Middle frontal gyrus (tissue), 1 donor: Measurements from ENCODE around the gene AGBL1.
"Not testable (repeated sequence)": the region's sequence is repeated elsewhere in the genome, so short reads cannot be mapped to it uniquely, and the experiment has no call there.

Source experiments
- DNase-seq: peaks from one replicate; pipeline ENCODE4 v3.0.0-alpha.2; 2015; ENCODE audit warnings: low spot score; ENCODE audit errors: extremely low spot score

AGBL1 gene

DNA sequence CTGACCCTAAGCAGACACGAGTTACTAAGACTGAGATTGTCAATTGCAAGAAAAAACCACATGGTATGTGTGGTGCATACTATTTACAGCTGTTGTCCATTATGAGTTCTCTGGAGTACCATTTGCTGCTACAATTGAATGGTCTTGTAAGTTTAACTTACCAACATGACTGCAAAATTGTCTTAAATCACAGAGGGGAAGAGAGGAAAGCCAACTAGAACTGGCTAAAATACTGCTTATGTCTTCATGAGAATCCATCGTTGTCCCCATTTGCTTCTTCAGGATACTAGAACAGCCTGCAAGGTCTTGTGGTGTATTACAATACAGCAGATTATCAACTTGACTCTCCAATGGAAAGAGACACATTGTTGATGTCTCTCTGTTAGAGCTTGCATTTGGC lies 313.2 kb downstream of the AGBL1 start:
- no peak for DNase-seq

DNA sequence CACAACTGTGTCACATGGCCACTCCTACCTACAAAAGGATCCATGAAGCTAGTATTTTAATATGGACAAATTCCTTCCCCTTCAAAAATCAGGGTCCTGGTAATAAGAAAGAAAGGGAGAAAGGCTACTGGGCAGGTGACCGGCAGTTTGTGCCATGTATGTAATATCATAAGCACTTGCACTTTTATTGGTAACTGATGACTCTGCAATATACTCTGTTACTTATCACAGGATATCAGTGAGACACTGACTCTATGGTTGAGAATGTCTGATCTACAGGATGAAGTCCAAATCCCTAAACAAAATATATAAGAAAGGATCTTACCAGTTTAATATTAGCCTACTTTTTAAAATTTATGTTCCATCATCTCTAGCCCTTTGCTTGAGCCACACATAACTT lies 315.2 kb downstream of the AGBL1 start:
- no peak for DNase-seq

DNA sequence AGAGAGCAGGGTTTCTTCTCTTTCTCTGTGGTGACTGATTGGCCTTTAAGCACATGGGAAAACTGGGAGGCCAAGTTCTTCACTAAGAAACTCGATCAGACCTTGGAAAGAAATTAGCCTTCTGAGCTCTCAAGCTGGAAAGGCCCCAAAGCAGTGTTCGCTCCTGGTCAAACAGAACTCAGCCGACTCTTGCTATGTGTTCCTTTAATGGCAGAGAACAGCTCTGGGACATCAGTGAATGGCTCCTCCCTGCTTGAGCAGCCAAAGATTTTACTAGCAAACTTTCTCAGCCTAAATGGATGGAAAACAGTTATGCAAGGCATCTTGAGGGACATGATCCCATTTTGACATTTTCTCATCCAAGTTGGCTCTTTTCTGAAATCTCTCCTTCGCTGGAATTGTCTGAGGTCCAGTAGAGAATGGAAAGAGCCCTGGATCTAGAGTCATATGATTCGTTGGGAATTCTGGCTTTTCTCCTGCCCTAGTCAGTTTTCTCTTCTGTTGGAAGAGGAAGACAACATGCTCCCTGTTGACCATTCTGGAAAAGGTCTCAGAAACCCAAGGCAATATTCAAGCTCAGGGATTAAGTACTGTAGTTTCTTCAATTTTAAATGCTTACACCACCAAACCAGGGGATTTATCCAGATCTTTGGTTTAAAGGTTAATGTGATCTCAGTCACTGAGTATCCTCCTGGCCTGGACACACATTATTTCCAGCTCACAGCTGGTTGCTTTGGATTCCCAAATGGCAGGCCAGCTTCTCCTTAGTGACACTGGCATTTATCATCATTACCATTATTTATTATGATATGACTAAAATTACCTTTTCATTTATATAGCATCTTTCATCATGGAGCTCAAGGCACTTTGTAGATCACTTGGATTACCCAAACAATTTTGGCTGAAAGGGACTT lies 319.6 kb downstream of the AGBL1 start:
- no peak for DNase-seq

DNA sequence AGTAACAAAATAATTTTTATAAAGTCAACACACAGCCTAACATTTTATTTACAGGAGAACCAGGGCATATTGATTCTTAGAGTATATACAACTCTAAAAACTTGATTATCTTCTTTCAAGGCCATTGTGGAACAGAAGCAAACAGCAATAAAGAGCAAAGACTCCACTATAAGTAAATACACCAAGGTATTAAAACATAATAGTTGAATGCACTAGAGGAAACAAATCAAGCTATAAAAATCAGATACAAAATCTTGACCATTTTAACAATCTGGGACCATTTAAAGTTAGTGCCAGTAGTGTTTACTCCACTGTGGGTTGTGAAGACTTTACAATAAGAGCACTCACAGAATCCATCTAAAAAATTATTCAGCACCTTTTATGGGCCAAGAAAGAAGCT lies 323.6 kb downstream of the AGBL1 start:
- DNase-seq: no peak

DNA sequence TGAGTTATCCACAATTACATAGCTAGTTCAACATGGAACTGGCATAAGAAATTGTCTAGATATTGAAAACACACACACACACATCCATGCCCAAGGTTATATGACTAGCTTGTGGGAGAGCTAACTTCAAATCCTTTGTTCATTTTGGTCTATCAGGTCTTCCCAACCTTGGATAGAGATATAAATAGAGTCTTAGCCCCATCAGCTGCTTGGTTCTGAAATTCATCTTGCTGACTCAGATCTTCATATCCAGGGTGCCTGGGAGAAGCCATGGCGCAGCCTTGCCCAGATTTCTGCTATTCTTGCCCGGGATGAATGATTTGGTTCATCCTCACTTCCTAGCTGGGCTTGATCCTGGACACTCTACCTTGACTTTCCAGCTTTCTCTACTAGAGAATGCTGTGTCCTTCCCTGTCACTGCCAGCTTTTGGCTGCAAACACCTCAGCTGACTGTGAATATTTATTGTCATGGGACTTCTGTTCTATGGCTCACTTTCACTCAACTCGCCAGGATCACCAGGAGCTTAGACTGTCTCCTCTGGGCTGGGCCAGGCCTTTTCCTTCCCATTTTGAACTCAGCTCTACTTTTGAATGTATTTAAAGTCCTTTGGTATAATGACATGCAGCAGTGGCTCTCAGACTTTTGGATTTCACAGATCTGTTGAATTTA lies 324.4 kb downstream of the AGBL1 start:
- DNase-seq: no peak

DNA sequence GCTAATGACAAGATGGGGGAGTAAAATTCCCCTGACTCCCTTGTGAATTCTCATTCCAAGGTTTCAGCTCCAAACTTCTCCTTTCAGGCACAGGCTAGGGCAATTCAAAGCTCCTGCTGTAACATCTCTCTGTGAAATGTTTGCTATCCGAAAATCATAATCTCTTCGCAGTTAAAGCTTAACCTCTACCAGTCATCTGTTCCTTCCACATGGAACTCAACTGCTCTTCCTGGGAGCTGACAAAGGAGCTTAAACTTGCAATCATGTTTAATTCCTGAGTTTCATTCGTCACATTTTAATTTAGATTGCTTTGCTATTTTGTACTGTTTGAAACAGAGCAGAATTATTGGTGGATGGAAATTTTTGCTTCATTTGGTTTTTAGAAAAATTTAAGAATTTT lies 328.6 kb downstream of the AGBL1 start:
- DNase-seq: no peak

DNA sequence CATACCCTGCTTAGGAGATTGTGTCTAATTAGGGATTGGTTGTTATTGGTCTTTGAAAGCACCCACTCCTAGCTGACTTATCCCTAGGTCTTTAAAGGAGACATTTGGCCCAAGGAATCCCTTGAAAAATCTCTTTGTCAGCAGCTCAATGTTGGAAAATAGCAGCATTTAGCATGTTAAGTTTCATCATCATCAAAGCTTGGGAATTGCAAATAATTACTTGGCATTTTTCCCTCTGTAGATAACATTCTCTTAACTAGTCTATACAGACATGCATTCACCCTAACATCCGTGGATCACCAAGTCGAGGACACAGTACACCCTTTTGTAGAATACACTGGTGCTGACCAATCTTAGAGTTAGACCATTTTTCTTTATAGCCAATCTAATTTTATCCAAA lies 332.2 kb downstream of the AGBL1 start:
- no peak for DNase-seq

DNA sequence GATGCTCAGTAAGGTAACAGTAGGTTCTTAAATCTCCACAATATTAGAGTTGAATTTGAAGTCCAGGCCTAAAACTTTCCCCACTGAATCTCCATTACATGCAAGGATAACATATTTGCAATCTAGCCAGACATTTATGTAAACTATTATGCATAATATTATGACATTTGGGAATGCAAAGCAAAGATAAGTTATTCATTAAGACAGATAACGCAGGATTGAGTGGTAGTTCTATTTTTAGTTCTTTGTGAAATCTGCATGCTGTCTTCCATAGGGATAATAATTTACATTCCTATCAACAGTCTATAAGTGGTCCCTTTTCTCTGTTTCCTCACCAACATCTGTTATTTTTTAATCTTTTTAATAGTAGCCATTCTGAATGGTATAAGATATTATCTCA lies 333.5 kb downstream of the AGBL1 start:
- DNase-seq: no peak

DNA sequence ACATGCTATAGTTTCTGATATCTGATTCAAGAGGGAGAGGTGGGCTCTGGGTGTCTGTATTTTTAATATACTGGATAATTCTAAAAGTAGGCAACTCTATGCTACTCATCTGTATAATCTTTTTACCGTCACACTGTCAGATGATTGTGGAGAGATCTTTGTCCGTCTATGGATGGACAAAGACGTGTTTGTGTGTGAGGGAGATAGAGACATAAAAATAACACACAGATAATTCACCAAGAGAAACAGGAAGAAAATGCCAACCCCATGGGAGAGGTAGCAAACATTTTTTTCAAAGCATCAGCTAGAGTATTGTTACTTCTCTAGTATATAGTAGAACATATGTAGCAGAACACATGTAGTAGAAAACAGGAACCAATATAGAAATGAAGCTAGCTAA lies 346.1 kb downstream of the AGBL1 start:
- no peak for DNase-seq

DNA sequence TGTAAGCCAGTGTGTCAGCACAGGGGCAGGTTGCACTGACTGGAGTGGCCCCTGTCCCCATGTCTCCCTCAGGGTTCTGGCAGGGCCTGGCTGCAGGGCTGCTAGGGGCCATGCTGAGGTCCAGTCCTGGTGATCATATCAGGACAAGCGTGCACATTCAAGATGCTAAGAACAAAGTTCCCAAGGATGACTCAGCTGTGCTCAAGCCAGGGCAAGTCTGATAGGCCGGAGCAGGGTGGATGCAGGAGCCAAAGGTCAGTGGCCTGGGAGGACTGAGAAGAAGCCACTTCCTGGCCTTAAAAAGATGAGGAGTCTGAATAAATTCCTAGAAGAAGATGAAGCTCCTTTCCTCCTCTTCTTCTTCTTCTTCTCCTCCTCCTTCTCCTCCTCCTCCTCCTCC lies 353.2 kb downstream of the AGBL1 start:
- no peak for DNase-seq

DNA sequence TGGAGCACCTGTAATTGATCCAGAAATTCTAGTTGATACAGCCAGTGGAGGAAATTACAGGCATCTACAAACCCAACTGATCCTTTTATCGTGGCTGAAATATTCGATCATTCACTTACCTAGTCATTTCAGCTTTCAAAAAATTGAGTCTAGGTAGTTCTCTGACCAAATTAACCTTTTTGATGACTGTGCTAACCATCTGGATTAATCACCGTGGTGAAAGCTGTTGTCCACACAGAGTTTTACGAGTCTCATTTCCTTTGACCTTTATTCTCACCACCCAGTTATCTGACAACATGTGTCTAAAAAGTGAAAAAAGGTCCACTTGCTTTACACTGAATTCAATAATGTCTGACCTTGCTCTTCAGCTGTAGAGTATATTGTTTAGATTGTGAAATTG lies 354.3 kb downstream of the AGBL1 start:
- DNase-seq: no peak

DNA sequence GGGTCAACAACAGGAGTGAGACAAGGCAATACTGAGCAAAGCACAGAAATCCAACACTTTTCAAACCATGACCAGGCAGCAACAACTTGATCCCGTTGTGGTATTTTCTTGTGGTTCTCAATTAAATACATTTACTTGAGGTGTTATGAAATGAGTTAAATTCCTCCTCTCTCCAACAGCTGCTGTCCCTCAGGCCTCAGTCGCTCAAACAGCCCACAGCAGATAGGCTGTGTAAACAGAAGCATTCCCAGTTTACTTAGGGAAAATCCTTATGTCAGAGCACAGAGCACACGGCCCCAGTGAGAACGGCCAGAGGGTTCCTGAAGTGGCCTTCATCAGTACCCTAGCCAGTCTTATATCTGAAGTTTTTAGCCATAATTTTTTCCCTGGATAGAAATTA lies 359.9 kb downstream of the AGBL1 start:
- DNase-seq: no peak

DNA sequence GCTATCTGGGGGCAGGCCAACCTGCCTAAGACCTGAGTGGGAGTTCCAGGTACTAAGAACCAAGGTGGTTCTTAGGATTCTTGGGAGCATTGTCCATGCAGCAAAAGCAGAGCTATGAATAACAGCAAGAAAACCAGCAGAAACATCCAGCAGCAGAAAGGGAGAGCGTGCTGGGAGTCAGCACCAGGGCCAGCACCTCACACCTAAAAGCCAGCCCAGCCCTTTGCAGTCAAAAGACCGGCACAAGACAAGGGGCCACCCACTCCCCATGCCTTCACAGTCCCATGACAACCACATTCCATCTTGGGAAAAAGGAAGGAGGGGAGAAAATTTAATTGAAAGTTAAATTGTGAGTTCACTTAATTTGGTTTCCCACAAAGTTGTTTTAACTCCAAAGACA lies 364.9 kb downstream of the AGBL1 start:
- no peak for DNase-seq

DNA sequence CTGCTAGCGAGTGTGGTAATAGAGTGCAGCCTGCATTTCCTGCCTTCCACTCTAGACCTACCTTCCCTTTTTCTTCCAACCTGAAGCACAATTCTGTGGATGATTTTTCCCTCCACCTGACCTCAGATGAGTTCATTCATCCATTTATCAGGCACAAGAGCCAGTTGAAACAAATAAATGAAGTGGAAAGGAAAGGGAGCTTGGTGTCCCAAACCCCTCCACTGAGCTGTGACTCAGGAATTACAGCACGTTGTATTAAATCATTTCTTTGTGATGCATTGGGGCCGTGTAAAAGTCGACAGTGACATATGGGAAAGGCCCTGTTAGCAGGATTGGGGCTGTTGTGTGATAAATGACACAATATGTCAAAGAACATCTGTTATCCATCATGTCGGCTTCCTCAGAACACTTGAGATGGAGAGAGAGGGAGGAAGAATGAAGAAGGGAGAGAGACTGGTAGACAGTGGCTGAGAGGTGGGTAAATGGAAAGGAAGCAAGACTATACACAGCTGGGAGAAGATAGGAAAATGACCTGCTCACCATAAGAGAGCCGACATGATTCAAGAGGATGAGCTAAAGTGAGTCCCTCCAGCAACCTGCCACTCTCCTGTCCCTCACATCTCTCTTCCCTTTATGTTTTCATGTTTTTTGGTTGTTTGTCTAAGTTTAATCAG lies 366.0 kb downstream of the AGBL1 start:
- DNase-seq: no peak

DNA sequence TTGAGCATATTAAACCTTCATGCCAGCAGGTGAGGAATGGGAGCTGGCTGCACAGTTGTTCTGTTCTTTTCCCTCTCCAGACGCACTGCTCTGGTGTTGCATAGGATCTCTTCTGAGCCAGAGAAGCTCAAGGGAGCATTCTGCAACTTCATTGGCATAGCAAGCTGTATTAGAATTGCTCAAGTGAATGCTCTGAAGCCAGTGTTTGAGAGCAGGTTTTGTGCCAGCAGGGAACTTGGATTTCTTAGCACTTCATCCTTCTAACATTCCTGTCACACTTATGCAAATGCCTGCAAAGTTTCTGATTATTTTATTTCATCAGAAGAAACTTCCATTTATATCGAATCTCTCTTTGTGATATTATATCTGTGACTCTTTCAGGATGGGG lies 366.6 kb downstream of the AGBL1 start:
- DNase-seq: no peak

DNA sequence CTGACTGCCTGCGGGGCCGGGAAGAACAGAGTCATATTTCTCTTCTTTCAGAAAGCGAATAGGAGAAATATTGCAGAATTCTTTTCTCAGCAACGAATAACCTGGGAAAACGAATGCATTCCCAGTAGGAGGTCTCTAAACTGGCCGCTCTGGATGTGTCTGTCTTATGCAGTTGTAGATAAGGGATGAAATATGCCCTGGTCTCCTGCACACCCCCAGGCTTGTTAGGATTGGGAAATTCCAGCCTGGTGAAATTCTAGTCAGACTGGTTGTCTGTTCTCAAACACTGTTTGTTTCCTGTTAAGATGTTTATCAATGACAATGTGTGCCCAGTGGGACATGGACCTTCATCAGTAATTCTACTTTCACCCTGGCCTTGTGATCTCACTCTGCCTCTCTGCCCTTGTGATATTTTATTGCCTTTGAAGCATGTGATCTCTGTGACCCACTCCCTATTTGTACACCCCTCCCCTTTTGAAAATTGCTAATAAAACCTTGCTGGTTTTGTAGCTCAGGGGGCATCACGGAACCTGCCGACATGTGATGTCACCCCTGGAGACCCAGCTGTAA lies 385.9 kb downstream of the AGBL1 start:
- not testable (repeated sequence) for DNase-seq

DNA sequence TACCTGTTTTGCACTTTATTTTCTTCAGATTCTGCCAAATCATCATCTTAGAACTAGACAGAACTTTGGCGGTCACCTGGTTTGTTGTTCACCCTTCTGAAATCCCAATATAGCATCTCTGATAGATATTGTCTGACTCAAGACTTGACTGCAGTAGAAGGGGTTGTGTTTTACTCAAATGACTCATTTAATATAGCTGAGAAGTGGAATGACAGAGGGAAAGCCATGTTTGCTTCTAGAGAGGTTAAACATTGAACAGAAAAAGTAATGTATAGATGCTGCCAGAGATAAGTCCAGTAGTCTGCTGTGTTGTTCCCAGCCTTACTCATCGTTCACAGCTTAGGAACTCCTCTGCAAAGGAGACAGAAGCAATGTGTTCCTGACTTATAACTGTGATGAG lies 402.0 kb downstream of the AGBL1 start:
- DNase-seq: peak; percentile 23

DNA sequence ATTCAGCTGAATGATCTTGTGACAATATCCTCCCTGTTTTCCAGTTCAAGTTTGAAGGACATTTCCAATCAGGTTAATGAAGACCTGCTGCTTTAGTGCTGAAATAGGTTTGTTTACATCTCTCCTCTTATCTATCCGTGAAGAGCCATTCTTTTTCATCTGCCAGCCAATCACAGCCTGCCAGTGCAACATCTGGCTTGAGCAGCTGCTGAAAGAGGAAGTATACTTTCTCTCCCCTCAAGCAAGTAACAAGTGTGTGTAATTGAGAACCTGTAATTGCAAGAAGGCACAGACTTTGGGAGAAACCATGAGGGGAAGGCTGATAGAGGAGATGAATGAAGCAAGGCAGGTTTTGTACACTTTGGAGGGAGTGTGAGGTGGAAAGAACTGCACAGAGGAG lies 404.3 kb downstream of the AGBL1 start:
- no peak for DNase-seq

DNA sequence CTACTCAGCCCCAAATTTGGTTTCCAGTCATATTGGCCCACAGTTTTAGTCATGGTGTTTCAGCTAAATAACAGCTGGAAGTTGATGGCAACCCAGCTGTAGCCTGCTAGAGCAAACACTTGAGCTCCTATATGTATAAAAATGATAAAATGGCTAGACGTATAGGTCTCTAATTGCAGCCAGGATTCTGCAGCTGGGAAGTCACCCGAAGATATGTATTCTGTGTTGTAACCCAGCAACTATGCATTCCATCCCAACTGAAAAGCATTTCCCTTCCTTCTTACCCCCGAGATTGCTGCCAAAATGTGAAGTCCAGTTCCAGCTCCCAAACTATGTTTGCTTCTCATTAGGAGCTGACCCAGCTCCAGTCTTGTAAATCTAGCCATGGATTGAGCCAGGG lies 408.4 kb downstream of the AGBL1 start:
- DNase-seq: no peak

DNA sequence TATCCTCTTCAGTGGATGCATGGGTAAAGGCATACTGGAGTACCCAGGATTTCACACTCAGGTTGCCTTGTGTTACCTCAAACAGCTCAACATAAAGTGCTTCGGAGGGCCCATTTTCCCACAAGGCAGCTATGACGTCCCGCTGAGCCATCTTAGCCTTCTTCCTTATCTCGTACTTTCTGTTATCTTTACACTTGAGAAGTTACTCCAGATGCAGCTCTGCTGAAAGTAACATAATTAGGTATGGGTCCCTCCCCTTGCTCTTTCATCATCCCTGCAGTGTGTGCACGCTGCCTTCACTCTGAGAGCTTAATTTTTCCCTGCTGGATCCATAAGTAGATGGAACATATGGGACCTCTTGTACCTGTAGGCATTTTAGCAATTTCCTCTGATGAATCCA lies 410.3 kb downstream of the AGBL1 start:
- DNase-seq: no peak

DNA sequence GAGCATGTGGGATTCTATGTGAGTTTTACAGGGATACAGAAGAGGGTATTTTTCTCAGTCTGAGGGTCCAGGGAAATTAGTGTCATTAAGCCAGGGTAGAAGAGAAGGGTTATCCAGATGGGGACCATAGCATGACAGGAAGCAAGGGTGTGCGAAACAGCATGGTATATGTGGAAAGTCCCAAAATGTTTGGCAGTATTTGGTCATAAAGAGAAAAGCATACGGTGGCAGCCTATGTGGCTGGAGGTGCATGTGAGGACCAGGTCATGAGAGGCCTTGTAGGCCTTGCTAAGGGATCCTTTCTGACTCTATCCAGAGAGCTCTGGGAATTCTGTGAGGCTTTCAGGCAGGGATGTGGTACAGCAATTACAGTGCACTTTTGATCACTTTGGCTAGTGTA lies 411.4 kb downstream of the AGBL1 start:
- DNase-seq: no peak

DNA sequence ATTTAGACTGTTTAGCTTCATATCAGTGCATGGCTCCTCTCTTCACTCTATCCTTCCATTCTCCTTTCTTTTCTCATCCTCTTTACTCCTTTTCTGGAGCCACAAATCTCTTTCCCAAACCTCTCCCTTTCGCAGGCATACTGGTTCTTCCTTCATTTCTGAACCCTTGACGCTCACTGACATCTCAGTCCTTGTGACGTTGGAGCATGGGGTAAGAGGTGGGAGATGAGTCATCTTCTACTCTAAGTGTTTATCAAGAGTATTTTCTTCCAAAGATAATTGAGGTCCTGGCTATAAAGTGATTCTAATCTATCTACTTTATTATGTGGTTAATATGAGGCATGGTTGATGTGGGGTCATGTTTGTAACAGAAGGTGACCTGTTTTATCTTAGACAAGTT lies 414.2 kb downstream of the AGBL1 start:
- DNase-seq: no peak
